ENCODE results near the gene CPT1C.

- TF ChIP-seq, protein P1, sequence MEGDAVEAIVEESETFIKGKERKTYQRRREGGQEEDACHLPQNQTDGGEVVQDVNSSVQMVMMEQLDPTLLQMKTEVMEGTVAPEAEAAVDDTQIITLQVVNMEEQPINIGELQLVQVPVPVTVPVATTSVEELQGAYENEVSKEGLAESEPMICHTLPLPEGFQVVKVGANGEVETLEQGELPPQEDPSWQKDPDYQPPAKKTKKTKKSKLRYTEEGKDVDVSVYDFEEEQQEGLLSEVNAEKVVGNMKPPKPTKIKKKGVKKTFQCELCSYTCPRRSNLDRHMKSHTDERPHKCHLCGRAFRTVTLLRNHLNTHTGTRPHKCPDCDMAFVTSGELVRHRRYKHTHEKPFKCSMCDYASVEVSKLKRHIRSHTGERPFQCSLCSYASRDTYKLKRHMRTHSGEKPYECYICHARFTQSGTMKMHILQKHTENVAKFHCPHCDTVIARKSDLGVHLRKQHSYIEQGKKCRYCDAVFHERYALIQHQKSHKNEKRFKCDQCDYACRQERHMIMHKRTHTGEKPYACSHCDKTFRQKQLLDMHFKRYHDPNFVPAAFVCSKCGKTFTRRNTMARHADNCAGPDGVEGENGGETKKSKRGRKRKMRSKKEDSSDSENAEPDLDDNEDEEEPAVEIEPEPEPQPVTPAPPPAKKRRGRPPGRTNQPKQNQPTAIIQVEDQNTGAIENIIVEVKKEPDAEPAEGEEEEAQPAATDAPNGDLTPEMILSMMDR (conservative IDR thresholded peaks at IDR 0.05; ENCODE audit: low read depth, low read length) = no peak
- TF ChIP-seq USF2 (IDR thresholded peaks at IDR 0.05; ENCODE audit: low read depth, low read length) (no peak), NFE2L2 (IDR thresholded peaks at IDR 0.05; ENCODE audit: low read depth, low read length) (no peak)
Observed at GRCh38 chr19:49686503-49687088, 4.3 kb upstream of the CPT1C start.
